Hepatocyte (in vitro differentiated cells): Measurements from ENCODE around the gene ZNF519. TPM values are rescaled to one million over a fixed set of nuclear protein-coding genes. Genes with fewer than 3 reads are reported as not detected.
A peak's percentile ranks its signal among the peaks of the same experiment; 100 is the strongest.

Source experiments
- DNase-seq: peaks from one replicate; pipeline ENCODE4 v3.0.0-alpha.2; 2016; ENCODE audit warnings: low spot score
- H2AFZ ChIP-seq: fragments of 200-600 bp; sonication (generic); 2 replicates; pipeline ENCODE4 v1.6.0; 2016; ENCODE audit warnings: antibody characterized with exemption, mild to moderate bottlenecking
- H3K27ac ChIP-seq: fragments of 200-600 bp; sonication (generic); 2 replicates; pipeline ENCODE4 v1.5.1; 2016; ENCODE audit warnings: mild to moderate bottlenecking
- H3K27me3 ChIP-seq: fragments of 200-600 bp; sonication (generic); 2 replicates; pipeline ENCODE4 v1.6.1; 2016
- H3K36me3 ChIP-seq: fragments of 200-600 bp; sonication (generic); replicated peaks from 2 replicates; pipeline ENCODE4 v1.5.1; 2016; ENCODE audit warnings: low read depth; ENCODE audit not compliant: insufficient read depth
- H3K4me1 ChIP-seq: fragments of 200-600 bp; sonication (generic); 2 replicates; pipeline ENCODE4 v1.5.1; 2016; ENCODE audit warnings: mild to moderate bottlenecking, moderate library complexity; ENCODE audit not compliant: insufficient read depth
- H3K4me2 ChIP-seq: fragments of 200-600 bp; sonication (generic); 2 replicates; pipeline ENCODE4 v1.6.0; 2016
- H3K4me3 ChIP-seq: fragments of 200-600 bp; sonication (generic); 2 replicates; pipeline ENCODE4 v1.5.1; 2016; ENCODE audit warnings: mild to moderate bottlenecking
- H3K79me2 ChIP-seq: fragments of 200-600 bp; sonication (generic); 2 replicates; pipeline ENCODE4 v1.6.0; 2017; ENCODE audit warnings: mild to moderate bottlenecking
- H3K9me2 ChIP-seq: fragments of 200-600 bp; sonication (generic); replicated peaks from 2 replicates; pipeline ENCODE4 v1.6.0; 2017; ENCODE audit warnings: mild to moderate bottlenecking; ENCODE audit not compliant: insufficient read depth
- H3K9me3 ChIP-seq: fragments of 200-600 bp; sonication (generic); 2 replicates; pipeline ENCODE4 v1.5.1; 2016; ENCODE audit warnings: low read depth, mild to moderate bottlenecking
- H4K20me1 ChIP-seq: fragments of 200-600 bp; sonication (generic); 2 replicates; pipeline ENCODE4 v1.6.0; 2016; ENCODE audit warnings: mild to moderate bottlenecking; ENCODE audit not compliant: insufficient read depth, poor library complexity, severe bottlenecking
- CTCF ChIP-seq: fragments of 200-600 bp; sonication (generic); IDR thresholded peaks from 2 replicates; pipeline ENCODE4 v1.5.1; 2016; ENCODE audit warnings: antibody characterized with exemption, mild to moderate bottlenecking; ENCODE audit not compliant: poor library complexity
- EZH2 ChIP-seq: fragments of 200-600 bp; sonication (generic); IDR thresholded peaks from 2 replicates; pipeline ENCODE4 v1.6.1; 2016; ENCODE audit warnings: antibody characterized with exemption, mild to moderate bottlenecking, borderline replicate concordance
- EZH2phosphoT487 ChIP-seq: fragments of 200-600 bp; sonication (generic); IDR thresholded peaks from one replicate; pipeline ENCODE4 v1.6.1; 2018; ENCODE audit warnings: antibody characterized with exemption, mild to moderate bottlenecking, low read depth, moderate library complexity; ENCODE audit not compliant: unreplicated experiment, severe bottlenecking
- WGBS: methylation state at CpG from one replicate; pipeline ENCODE4 v1.1.6; 2016; ENCODE audit warnings: low lambda C conversion rate; ENCODE audit errors: missing lambda C conversion rate; 5-methylcytosine and 5-hydroxymethylcytosine counted together
- polyA plus RNA-seq: library from polyadenylated mRNA; unstranded; fragments of >200 nt; fragmentation: Nextera tagmentation; extraction: Ambion mirVana; gene quantifications from 2 replicates; pipeline ENCODE4 v1.2.1, GENCODE V29; 2016
- total RNA-seq: library from RNA; depleted of rRNA; stranded (reverse); fragments of >200 nt; gene quantifications from 2 replicates; pipeline ENCODE4 v1.2.3, GENCODE V29; 2014

The ZNF519 gene
- total and polyA plus RNA-seq, 2 experiments from 2014 or later = 2.0 to 4.3 TPM

GRCh38 chr18:14089191-14089590 is 43.0 kb downstream of the ZNF519 start:
- no peaks in the 10 kb centered on the region for H4K20me1 ChIP-seq
- H2AFZ ChIP-seq = no peak overlapping the region
- H3K27me3 ChIP-seq = no peaks in the 10 kb centered on the region
- H3K27ac ChIP-seq = no peak overlapping the region
- TF ChIP-seq EZH2phosphoT487 = no peak
- no peak for TF ChIP-seq EZH2
- TF ChIP-seq CTCF = no peak
- H3K4me1 ChIP-seq = peaks cover 7% of the 10 kb centered on the region
- H3K4me2 ChIP-seq = no peak overlapping the region
- H3K79me2 ChIP-seq = no peaks in the 10 kb centered on the region
- H3K36me3 ChIP-seq = no peaks in the 10 kb centered on the region
- no peak overlapping the region for H3K4me3 ChIP-seq
- H3K9me2 ChIP-seq = no peaks in the 10 kb centered on the region
- 85% methylated on average over 2 of the region's 2 CpGs for WGBS
- no peaks in the 10 kb centered on the region for H3K9me3 ChIP-seq
- no peak for DNase-seq

GRCh38 chr18:14086458-14087231 is 45.6 kb downstream of the ZNF519 start:
- peak; percentile 66 for DNase-seq
- Histone ChIP-seq H3K4me2 (peak overlapping the region; percentile 53), H2AFZ (no peak overlapping the region), H3K36me3 (no peaks in the 10 kb centered on the region), H3K9me3 (no peaks in the 10 kb centered on the region), H3K9me2 (no peaks in the 10 kb centered on the region), H3K27ac (no peak overlapping the region), H3K27me3 (no peaks in the 10 kb centered on the region), H4K20me1 (no peaks in the 10 kb centered on the region), H3K4me3 (no peak overlapping the region), H3K79me2 (no peaks in the 10 kb centered on the region), H3K4me1 (no peaks in the 10 kb centered on the region)
- no peak for TF ChIP-seq EZH2
- TF ChIP-seq EZH2phosphoT487 = no peak
- peak; percentile 84 for TF ChIP-seq CTCF
- 37% methylated on average over 9 of the region's 9 CpGs for WGBS

- Histone ChIP-seq H3K9me3 (no peaks in the 10 kb centered on the region), H3K4me2 (no peak overlapping the region), H3K36me3 (no peaks in the 10 kb centered on the region), H3K79me2 (no peaks in the 10 kb centered on the region), H3K9me2 (no peaks in the 10 kb centered on the region), H3K4me3 (no peak overlapping the region), H3K27ac (no peak overlapping the region), H2AFZ (no peak overlapping the region), H3K27me3 (no peaks in the 10 kb centered on the region), H3K4me1 (no peaks in the 10 kb centered on the region), H4K20me1 (no peaks in the 10 kb centered on the region)
- 93% methylated on average over 9 of the region's 9 CpGs for WGBS
- DNase-seq = no peak
- no peak for TF ChIP-seq CTCF
- TF ChIP-seq EZH2 = no peak
- TF ChIP-seq EZH2phosphoT487 = no peak
Observed at GRCh38 chr18:14085770-14086457, 46.3 kb downstream of the ZNF519 start.
